HepG2 (cell line): Measurements from ENCODE around the gene CBLN3.

Source experiments
- ASH2L ChIP-seq: fragments of 300-600, 200-600 bp; sonication (generic); IDR thresholded peaks from 2 replicates; pipeline ENCODE4 v1.7.0; 2017; ENCODE audit warnings: low read depth, mild to moderate bottlenecking, moderate library complexity, mixed read lengths, low read length; ENCODE audit not compliant: insufficient read length
- TAF15 ChIP-seq: fragments of 200-400 bp; formaldehyde crosslinking; IDR thresholded peaks from one replicate; pipeline ENCODE4 v1.6.1; 2018; ENCODE audit warnings: mild to moderate bottlenecking, low read depth, low read length; ENCODE audit not compliant: poor library complexity, severe bottlenecking
- XBP1 ChIP-seq: sonication (generic); formaldehyde crosslinking; IDR thresholded peaks from 2 replicates; pipeline ENCODE4 v1.5.0; 2020; ENCODE audit warnings: missing genetic modification reagents
- TF ChIP-seq, protein P1 (sequence below): sonication (generic); formaldehyde crosslinking; IDR thresholded peaks from 2 replicates; pipeline ENCODE4 v1.4.0; 2020; ENCODE audit warnings: missing genetic modification reagents, borderline replicate concordance
- TF ChIP-seq, protein P2 (sequence below): sonication (generic); formaldehyde crosslinking; IDR thresholded peaks from 2 replicates; pipeline ENCODE4 v1.4.0; 2020; ENCODE audit warnings: missing genetic modification reagents
- TF ChIP-seq, protein P3 (sequence below): sonication (generic); formaldehyde crosslinking; IDR thresholded peaks from 2 replicates; pipeline ENCODE4 v1.9.0; 2022; ENCODE audit warnings: low read depth, missing genetic modification reagents

DNA sequence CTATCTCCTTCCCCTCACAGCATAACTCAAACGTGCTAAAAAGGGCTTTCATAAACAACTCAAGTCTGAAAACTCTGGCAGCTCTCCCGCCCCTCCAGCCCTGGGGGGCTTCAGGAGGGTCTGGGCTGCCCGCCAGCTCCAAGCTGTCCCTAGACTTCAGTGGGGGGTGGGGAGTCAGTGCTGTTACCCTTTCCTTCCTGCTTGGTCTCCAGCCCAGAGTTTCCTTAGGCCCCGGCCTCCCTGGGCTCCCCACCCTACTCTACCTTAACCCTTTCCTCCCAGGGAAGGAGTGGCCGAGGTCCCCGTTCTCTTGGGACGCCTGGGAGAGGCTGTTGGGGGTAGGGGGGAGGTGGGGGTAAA is 31.2 kb downstream of the CBLN3 start:
- TF ChIP-seq XBP1 (CRISPR knock-in tag) (no peak), ASH2L (no peak), TAF15 (no peak)
- TF ChIP-seq, protein P1, sequence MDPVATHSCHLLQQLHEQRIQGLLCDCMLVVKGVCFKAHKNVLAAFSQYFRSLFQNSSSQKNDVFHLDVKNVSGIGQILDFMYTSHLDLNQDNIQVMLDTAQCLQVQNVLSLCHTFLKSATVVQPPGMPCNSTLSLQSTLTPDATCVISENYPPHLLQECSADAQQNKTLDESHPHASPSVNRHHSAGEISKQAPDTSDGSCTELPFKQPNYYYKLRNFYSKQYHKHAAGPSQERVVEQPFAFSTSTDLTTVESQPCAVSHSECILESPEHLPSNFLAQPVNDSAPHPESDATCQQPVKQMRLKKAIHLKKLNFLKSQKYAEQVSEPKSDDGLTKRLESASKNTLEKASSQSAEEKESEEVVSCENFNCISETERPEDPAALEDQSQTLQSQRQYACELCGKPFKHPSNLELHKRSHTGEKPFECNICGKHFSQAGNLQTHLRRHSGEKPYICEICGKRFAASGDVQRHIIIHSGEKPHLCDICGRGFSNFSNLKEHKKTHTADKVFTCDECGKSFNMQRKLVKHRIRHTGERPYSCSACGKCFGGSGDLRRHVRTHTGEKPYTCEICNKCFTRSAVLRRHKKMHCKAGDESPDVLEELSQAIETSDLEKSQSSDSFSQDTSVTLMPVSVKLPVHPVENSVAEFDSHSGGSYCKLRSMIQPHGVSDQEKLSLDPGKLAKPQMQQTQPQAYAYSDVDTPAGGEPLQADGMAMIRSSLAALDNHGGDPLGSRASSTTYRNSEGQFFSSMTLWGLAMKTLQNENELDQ (CRISPR knock-in tag), result no peak
- TF ChIP-seq, protein P2, sequence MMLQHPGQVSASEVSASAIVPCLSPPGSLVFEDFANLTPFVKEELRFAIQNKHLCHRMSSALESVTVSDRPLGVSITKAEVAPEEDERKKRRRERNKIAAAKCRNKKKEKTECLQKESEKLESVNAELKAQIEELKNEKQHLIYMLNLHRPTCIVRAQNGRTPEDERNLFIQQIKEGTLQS, result no peak
- TF ChIP-seq, protein P3, sequence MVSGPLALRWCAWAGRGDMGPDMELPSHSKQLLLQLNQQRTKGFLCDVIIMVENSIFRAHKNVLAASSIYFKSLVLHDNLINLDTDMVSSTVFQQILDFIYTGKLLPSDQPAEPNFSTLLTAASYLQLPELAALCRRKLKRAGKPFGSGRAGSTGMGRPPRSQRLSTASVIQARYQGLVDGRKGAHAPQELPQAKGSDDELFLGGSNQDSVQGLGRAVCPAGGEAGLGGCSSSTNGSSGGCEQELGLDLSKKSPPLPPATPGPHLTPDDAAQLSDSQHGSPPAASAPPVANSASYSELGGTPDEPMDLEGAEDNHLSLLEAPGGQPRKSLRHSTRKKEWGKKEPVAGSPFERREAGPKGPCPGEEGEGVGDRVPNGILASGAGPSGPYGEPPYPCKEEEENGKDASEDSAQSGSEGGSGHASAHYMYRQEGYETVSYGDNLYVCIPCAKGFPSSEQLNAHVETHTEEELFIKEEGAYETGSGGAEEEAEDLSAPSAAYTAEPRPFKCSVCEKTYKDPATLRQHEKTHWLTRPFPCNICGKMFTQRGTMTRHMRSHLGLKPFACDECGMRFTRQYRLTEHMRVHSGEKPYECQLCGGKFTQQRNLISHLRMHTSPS (CRISPR knock-in tag), result no peak
